Spleen (tissue), 11 donors: ENCODE measurements around the gene TMEM218. TPM values are rescaled to one million over a fixed set of nuclear protein-coding genes. Genes with fewer than 3 reads are reported as not detected.

ENCODE experiments used
- DNase-seq: peaks from one replicate; pipeline ENCODE4 v3.0.0-alpha.2; 2020
- H3K27ac ChIP-seq, 8 donors: fragments of 200-600 bp; sonication (generic) in 7 of 8; 1 replicate in 4 of 8; 2 replicates in 4 of 8; pipeline versions ENCODE4 v1.5.0 to v1.8.0; 2016 to 2021; ENCODE audit warnings: inconsistent platforms in 4 of 8, mild to moderate bottlenecking in 4 of 8, moderate library complexity in 1 of 8
- H3K27me3 ChIP-seq, 7 donors: fragments of 200-600 bp; sonication (generic) in 6 of 7; replicated peaks in 1 of 7; 1 replicate in 4 of 7; 2 replicates in 3 of 7; pipeline versions ENCODE4 v1.5.0 to v1.8.0; 2016 to 2021; ENCODE audit warnings: inconsistent platforms in 3 of 7, mild to moderate bottlenecking in 1 of 7
- H3K36me3 ChIP-seq, 6 donors: fragments of 200-600 bp; sonication (generic) in 5 of 6; 1 replicate in 4 of 6; 2 replicates in 2 of 6; pipeline versions ENCODE4 v1.5.0 to v1.8.0; 2016 to 2021; ENCODE audit warnings: inconsistent platforms in 2 of 6
- H3K4me1 ChIP-seq, 6 donors: fragments of 200-600 bp; sonication (generic) in 5 of 6; 1 replicate in 3 of 6; 2 replicates in 3 of 6; pipeline versions ENCODE4 v1.5.0 to v1.8.0; 2016 to 2021; ENCODE audit warnings: inconsistent platforms in 3 of 6
- H3K4me3 ChIP-seq, 8 donors: fragments of 200-600 bp; sonication (generic) in 7 of 8; 1 replicate in 4 of 8; 2 replicates in 4 of 8; pipeline versions ENCODE4 v1.5.0 to v1.8.0; 2016 to 2021; ENCODE audit warnings: inconsistent platforms in 4 of 8, mild to moderate bottlenecking in 4 of 8, moderate library complexity in 2 of 8
- H3K9me3 ChIP-seq, 8 donors: fragments of 200-600 bp; sonication (generic) in 7 of 8; 1 replicate in 4 of 8; 2 replicates in 4 of 8; pipeline versions ENCODE4 v1.5.0 to v1.8.0; 2016 to 2021; ENCODE audit warnings: inconsistent platforms in 4 of 8
- CTCF ChIP-seq, 11 experiments: fragments of 200-600 bp in 7 of 11; fragments of 450-650 bp in 4 of 11; sonication (generic) in 4 of 11; IDR thresholded peaks in 8 of 11; conservative IDR thresholded peaks in 3 of 11; 1 replicate in 7 of 11; 2 replicates in 4 of 11; pipeline versions ENCODE4 v1.4.0 to v1.8.0; 2016 to 2021; ENCODE audit warnings: antibody characterized with exemption in 11 of 11, inconsistent platforms in 4 of 11, mild to moderate bottlenecking in 1 of 11
- POLR2A ChIP-seq, 3 donors: fragments of 450-650 bp; IDR thresholded peaks; one replicate each; pipeline ENCODE4 v1.5.1; 2017; ENCODE audit warnings: antibody characterized with exemption in 3 of 3, mild to moderate bottlenecking in 1 of 3
- POLR2AphosphoS5 ChIP-seq, 3 donors: sonication (generic); formaldehyde crosslinking; IDR thresholded peaks; one replicate each; pipeline ENCODE4 v1.5.1; 2017; ENCODE audit warnings: antibody characterized with exemption in 3 of 3
- WGBS, 5 donors: extraction: QIAGEN DNeasy Blood & Tissue Kit in 3 of 5; methylation state at CpG; one replicate each; pipeline versions ENCODE4 v1.1.5 to v1.1.7; 2013 to 2018; 5-methylcytosine and 5-hydroxymethylcytosine counted together
- intact Hi-C: fragments of 100-400 bp; cut with DNase I; formaldehyde crosslinking; loops from one replicate; pipeline ENCODE4 v1.15.0; 2023; ENCODE audit warnings: low total_unique reads
- polyA plus RNA-seq, 3 donors: library from polyadenylated mRNA; stranded (reverse); fragments of 200-250 nt; gene quantifications; one replicate each; pipeline ENCODE4 v1.2.1, GENCODE V29; 2013
- total RNA-seq, 7 donors: library from RNA; depleted of rRNA in 3 of 7; stranded (reverse); fragments of >200 nt in 3 of 7; fragmentation: NEBNext Ultra II Directional in 4 of 7; extraction: Animal tissue kit (Norgen Biotek cat#: 25700) in 4 of 7; gene quantifications; one replicate each; pipeline versions ENCODE4 v1.1.0 to v1.2.1, GENCODE V29; 2016 to 2021
- donor health status: healthy with polysubstance abuse.
- donor health status: DM: no; HTN: no; CAD: no; lungs with moderate emphysema.
- donor health status: DM: no; HTN: no; CAD: no.
- donor health status: Bipolar disorder and iron deficiency.
- donor health status: healthy.
- donor health status: DM: no; HTN: no; CAD: no.
- donor health status: DM: yes; HTN: yes; CAD: no.

Gene TMEM218
- total and polyA plus RNA-seq, 10 donors, result 12.0 to 34.7 (median 20.7) TPM

GRCh38 chr11:125132071-125132470, 20.6 kb upstream of the TMEM218 start:
- Histone ChIP-seq H3K4me1 (no peaks in the 10 kb centered on the region), H3K27me3 (peaks cover 0 to 24% (median 0%) of the 10 kb centered on the region in 7 donors), H3K36me3 (no peaks in the 10 kb centered on the region), H3K4me3 (no peak overlapping the region), H3K27ac (no peak overlapping the region), H3K9me3 (no peaks in the 10 kb centered on the region)
- TF ChIP-seq CTCF (IDR thresholded peaks at IDR 0.05 in 8 of 11, conservative IDR thresholded peaks at IDR 0.05 in 3 of 11) (no peak), POLR2A (IDR thresholded peaks at IDR 0.05) (no peak), POLR2AphosphoS5 (IDR thresholded peaks at IDR 0.05) (no peak)
- WGBS, 5 donors, result 49 to 63% (median 58%) methylated on average over 1 of the region's 1 CpG
- DNase-seq, result no peak
- intact Hi-C loops, result no loop called here

- H3K36me3 ChIP-seq, result no peaks in the 10 kb centered on the region
- intact Hi-C loops, result no loop called here
- WGBS, 5 donors, result 77 to 81% (median 79%) methylated on average over 22 of the region's 22 CpGs
- DNase-seq, result no peak
- H3K27ac ChIP-seq, result no peak overlapping the region
- no peak overlapping the region for H3K4me3 ChIP-seq
- H3K27me3 ChIP-seq, result peaks cover 0 to 17% (median 0%) of the 10 kb centered on the region in 7 donors
- TF ChIP-seq CTCF (IDR thresholded peaks at IDR 0.05 in 8 of 11, conservative IDR thresholded peaks at IDR 0.05 in 3 of 11), result no peak
- no peak for TF ChIP-seq POLR2AphosphoS5 (IDR thresholded peaks at IDR 0.05)
- no peak for TF ChIP-seq POLR2A (IDR thresholded peaks at IDR 0.05)
- peaks cover 0 to 2% (median 0%) of the 10 kb centered on the region in 6 donors for H3K4me1 ChIP-seq
- no peaks in the 10 kb centered on the region for H3K9me3 ChIP-seq
Measured at GRCh38 chr11:125129316-125129993, 18.0 kb upstream of the TMEM218 start.

- WGBS, 5 donors, result 74 to 89% (median 85%) methylated on average over 4 of the region's 4 CpGs
- H3K27me3 ChIP-seq, result peaks cover 0 to 17% (median 0%) of the 10 kb centered on the region in 7 donors
- intact Hi-C loops, result no loop called here
- TF ChIP-seq POLR2A (IDR thresholded peaks at IDR 0.05), result no peak
- no peak for TF ChIP-seq CTCF (IDR thresholded peaks at IDR 0.05 in 8 of 11, conservative IDR thresholded peaks at IDR 0.05 in 3 of 11)
- TF ChIP-seq POLR2AphosphoS5 (IDR thresholded peaks at IDR 0.05), result no peak
- H3K27ac ChIP-seq, result no peak overlapping the region
- no peaks in the 10 kb centered on the region for H3K36me3 ChIP-seq
- H3K4me3 ChIP-seq, result no peak overlapping the region
- no peaks in the 10 kb centered on the region for H3K9me3 ChIP-seq
- DNase-seq, result no peak
- peaks cover 0 to 11% (median 6%) of the 10 kb centered on the region in 6 donors for H3K4me1 ChIP-seq
Measured at GRCh38 chr11:125128450-125128849, 17.0 kb upstream of the TMEM218 start.

- TF ChIP-seq POLR2A (IDR thresholded peaks at IDR 0.05) (no peak), CTCF (IDR thresholded peaks at IDR 0.05 in 8 of 11, conservative IDR thresholded peaks at IDR 0.05 in 3 of 11) (no peak), POLR2AphosphoS5 (IDR thresholded peaks at IDR 0.05) (no peak)
- Histone ChIP-seq H3K36me3 (no peaks in the 10 kb centered on the region), H3K9me3 (no peaks in the 10 kb centered on the region), H3K4me3 (peak overlapping the region in 1 of 8 donors; percentile 45), H3K27ac (peak overlapping the region in 3 of 8 donors; percentile 37 to 56 (median 43)), H3K4me1 (peaks cover 0 to 11% (median 6%) of the 10 kb centered on the region in 6 donors), H3K27me3 (peaks cover 0 to 14% (median 0%) of the 10 kb centered on the region in 7 donors)
- no peak for DNase-seq
- intact Hi-C loops, result no loop called here
- 52 to 80% (median 58%) methylated on average over 4 of the region's 4 CpGs for WGBS, 5 donors
Measured at GRCh38 chr11:125124618-125124992, 13.2 kb upstream of the TMEM218 start.
